WERI-Rb-1 (cell line): ENCODE measurements around the gene SERTM1.

Experiments used
- DNase-seq: peaks from one replicate; pipeline ENCODE4 v3.0.0-alpha.2; 2020
- H3K27ac ChIP-seq: fragments of 250-450 bp; sonication (Bioruptor Pico); 2 replicates; pipeline ENCODE4 v1.5.1; 2020; ENCODE audit warnings: mild to moderate bottlenecking, moderate library complexity
- H3K27me3 ChIP-seq: fragments of 250-450 bp; sonication (Bioruptor Pico); 2 replicates; pipeline ENCODE4 v1.5.1; 2021; ENCODE audit warnings: mild to moderate bottlenecking, low read depth, moderate library complexity; ENCODE audit not compliant: insufficient read depth, severe bottlenecking
- H3K36me3 ChIP-seq: fragments of 250-450 bp; sonication (Bioruptor Pico); 2 replicates; pipeline ENCODE4 v1.5.1; 2020; ENCODE audit warnings: mild to moderate bottlenecking, moderate library complexity
- H3K4me3 ChIP-seq: 2 replicates; pipeline ENCODE4 v1.5.1; 2011; ENCODE audit warnings: low read depth, mild to moderate bottlenecking, control low read depth, low read length
- H3K9me3 ChIP-seq: fragments of 250-450 bp; sonication (Bioruptor Pico); 2 replicates; pipeline ENCODE4 v1.5.1; 2021; ENCODE audit warnings: mild to moderate bottlenecking, moderate library complexity; ENCODE audit not compliant: severe bottlenecking
- TF ChIP-seq, protein P1 (sequence below): IDR thresholded peaks from 2 replicates; pipeline ENCODE4 v1.5.1; 2011; ENCODE audit warnings: low read depth, mild to moderate bottlenecking, control low read depth, inconsistent platforms, low read length

Gene SERTM1

DNA sequence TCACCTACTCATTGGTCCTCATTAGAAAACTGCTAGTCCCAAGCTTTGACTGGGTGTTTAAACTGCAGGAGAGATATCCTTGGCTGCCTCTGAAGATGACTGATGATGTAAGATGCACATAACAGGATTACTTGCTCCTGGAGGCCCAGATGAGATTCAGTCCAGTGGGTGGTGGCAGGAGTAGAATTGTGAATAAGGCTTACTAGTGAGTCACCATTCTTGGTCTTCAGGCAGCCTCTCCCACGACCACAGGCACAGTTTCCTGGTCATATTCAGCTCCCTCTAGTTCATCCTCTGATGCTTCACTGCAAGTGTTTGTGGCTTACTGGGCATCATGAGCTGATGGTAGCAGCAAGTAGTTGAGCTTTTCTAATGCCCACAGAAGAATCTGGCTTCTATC, 12.1 kb downstream of the SERTM1 start:
- H3K36me3 ChIP-seq, result no peaks in the 10 kb centered on the region
- no peak for DNase-seq
- no peaks in the 10 kb centered on the region for H3K9me3 ChIP-seq
- no peak overlapping the region for H3K27ac ChIP-seq
- TF ChIP-seq, protein P1, sequence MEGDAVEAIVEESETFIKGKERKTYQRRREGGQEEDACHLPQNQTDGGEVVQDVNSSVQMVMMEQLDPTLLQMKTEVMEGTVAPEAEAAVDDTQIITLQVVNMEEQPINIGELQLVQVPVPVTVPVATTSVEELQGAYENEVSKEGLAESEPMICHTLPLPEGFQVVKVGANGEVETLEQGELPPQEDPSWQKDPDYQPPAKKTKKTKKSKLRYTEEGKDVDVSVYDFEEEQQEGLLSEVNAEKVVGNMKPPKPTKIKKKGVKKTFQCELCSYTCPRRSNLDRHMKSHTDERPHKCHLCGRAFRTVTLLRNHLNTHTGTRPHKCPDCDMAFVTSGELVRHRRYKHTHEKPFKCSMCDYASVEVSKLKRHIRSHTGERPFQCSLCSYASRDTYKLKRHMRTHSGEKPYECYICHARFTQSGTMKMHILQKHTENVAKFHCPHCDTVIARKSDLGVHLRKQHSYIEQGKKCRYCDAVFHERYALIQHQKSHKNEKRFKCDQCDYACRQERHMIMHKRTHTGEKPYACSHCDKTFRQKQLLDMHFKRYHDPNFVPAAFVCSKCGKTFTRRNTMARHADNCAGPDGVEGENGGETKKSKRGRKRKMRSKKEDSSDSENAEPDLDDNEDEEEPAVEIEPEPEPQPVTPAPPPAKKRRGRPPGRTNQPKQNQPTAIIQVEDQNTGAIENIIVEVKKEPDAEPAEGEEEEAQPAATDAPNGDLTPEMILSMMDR, result no peak
- no peaks in the 10 kb centered on the region for H3K27me3 ChIP-seq
- no peak overlapping the region for H3K4me3 ChIP-seq

DNA sequence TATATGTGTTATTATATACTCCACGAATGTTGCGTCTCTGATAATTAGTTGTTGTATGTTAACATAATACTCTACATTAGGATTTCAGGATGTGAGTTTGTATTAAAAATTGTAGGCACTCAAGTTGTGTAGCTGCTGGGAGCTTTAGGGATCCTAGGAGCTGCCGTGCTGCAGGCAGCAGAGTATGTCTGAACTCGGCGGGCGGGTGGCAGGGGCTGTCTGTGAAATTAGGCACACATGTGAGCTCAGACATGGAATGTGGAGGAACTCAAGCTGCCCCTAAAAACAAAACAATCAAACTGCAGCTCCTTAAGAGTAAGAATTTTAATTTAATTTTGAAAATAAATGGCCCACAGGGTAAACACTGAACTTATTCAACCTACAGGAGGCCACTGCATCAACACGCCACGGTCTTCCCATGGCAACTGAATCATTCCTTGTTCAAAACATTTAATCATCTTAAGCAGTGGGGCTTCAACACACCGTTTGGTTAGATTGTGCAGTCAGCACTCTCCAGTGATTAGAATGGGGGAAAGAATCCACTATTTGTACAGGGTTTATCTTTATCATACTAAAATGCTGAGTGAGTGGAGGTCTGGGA, 22.7 kb downstream of the SERTM1 start:
- no peaks in the 10 kb centered on the region for H3K27me3 ChIP-seq
- no peaks in the 10 kb centered on the region for H3K9me3 ChIP-seq
- no peak overlapping the region for H3K4me3 ChIP-seq
- DNase-seq, result no peak
- H3K27ac ChIP-seq, result no peak overlapping the region
- TF ChIP-seq, protein P1, result no peak
- H3K36me3 ChIP-seq, result no peaks in the 10 kb centered on the region

DNA sequence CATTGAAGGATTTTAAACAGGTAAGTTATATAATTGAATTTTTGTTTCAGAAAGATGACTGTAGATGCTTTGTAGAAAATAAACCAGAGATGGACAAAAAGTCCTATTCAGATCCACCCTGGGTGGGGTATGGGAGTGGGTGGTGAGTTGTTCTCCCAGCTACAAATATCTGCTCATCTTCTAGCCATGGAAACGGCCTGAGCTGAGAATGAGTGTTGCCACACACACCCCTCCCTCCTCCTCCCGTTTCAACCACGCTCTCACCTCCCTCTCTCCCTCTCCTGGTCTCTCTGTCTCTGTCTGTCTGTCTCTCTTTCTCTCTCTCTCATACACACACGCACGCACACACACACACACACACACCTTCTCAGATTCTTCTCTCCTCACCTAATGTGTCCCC, 26.4 kb downstream of the SERTM1 start:
- DNase-seq, result no peak
- H3K27ac ChIP-seq, result no peak overlapping the region
- TF ChIP-seq, protein P1, result no peak
- H3K4me3 ChIP-seq, result no peak overlapping the region
- no peaks in the 10 kb centered on the region for H3K9me3 ChIP-seq
- H3K36me3 ChIP-seq, result no peaks in the 10 kb centered on the region
- H3K27me3 ChIP-seq, result no peaks in the 10 kb centered on the region

DNA sequence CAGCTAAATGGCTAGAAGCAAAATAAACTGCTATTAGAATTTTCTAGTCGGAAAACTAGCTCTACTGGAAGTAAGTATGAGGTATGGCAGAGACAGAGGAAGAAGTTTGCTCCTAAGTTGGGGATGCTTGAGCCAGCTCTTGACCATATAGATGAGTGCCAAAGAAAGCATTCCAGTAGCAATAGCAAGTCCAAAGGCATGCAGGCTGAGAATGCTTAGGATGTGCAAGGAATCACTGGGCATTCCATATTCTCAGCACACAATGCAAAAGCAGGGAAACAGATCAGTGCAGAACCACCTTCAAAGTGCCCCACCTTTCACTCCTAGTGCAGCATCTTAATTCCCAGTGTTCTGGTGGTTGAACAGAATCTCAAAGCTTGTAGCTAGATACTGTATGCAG, 32.9 kb downstream of the SERTM1 start:
- H3K9me3 ChIP-seq, result no peaks in the 10 kb centered on the region
- DNase-seq, result no peak
- no peak overlapping the region for H3K4me3 ChIP-seq
- H3K27me3 ChIP-seq, result no peaks in the 10 kb centered on the region
- H3K36me3 ChIP-seq, result no peaks in the 10 kb centered on the region
- H3K27ac ChIP-seq, result no peak overlapping the region
- TF ChIP-seq, protein P1, result no peak

DNA sequence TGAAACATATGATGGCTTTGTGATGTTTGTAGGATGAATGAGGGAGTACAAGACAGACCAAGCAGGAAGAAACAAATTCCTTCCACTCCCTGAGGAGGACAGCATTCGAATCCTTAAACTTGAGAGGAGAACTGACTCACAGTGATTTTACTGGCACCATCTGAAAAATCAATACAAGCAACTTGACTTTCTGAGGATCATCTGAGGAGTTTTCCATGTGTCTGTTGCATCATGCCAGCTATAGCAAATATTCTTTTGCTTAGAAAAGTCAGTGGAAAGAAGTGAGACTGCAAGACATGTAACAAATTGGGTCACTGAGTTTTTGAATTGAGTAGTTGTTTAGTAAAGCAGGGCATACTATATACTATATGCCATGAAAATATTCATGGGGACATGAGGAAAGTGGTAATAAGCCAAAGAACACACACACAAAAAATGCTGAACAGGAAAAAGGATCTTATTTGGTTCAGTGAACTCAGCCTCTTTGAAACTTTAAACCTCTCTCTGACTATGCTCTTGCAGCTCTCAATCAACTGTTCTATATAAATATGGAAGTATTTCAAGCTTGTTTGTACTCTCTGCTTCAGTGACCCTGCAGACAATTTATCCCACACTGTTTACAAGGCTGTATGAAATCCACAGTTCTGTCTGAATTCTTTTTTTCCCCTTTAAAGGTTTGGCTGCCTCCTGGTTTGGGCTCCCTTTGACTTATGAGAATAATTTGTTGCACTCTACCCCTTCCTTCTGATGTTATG, 35.5 kb downstream of the SERTM1 start:
- H3K9me3 ChIP-seq, result no peaks in the 10 kb centered on the region

More for the DNA sequence above, 35.5 kb downstream of the SERTM1 start:
- H3K4me3 ChIP-seq, result no peak overlapping the region
- no peaks in the 10 kb centered on the region for H3K36me3 ChIP-seq
- TF ChIP-seq, protein P1, result no peak
- DNase-seq, result no peak
- H3K27me3 ChIP-seq, result no peaks in the 10 kb centered on the region
- no peak overlapping the region for H3K27ac ChIP-seq
